Lower leg skin (tissue), 4 donors: ENCODE measurements around the gene TBC1D10B. TPM values are rescaled to one million over a fixed set of nuclear protein-coding genes. Genes with fewer than 3 reads are reported as not detected.
A peak's percentile ranks its signal among the peaks of the same experiment; 100 is the strongest.

Experiments used
- DNase-seq, 2 donors: peaks; one replicate each; pipeline ENCODE4 v3.0.0-alpha.2; 2019; ENCODE audit warnings: low spot score in 2 of 2
- H3K4me3 ChIP-seq: fragments of 200-600 bp; sonication (generic); 2 replicates; pipeline ENCODE4 v1.5.1; 2017; ENCODE audit warnings: mild to moderate bottlenecking, low read depth; ENCODE audit not compliant: poor library complexity, severe bottlenecking
- POLR2A ChIP-seq, 2 donors: fragments of 450-650 bp; IDR thresholded peaks; one replicate each; pipeline ENCODE4 v1.6.1; 2016 to 2017; ENCODE audit warnings: antibody characterized with exemption in 2 of 2, mild to moderate bottlenecking in 1 of 2, moderate library complexity in 1 of 2
- WGBS, 2 donors: methylation state at CpG; one replicate each; pipeline ENCODE4 v1.1.5; 2018; 5-methylcytosine and 5-hydroxymethylcytosine counted together
- intact Hi-C: fragments of 100-400 bp; cut with DNase I; formaldehyde crosslinking; loops from one replicate; pipeline ENCODE4 v1.15.0; 2023; ENCODE audit warnings: low total_unique reads
- total RNA-seq, 4 donors: library from RNA; depleted of rRNA; stranded (reverse); fragments of >200 nt; gene quantifications; one replicate each; pipeline ENCODE4 v1.1.0, GENCODE V29; 2016
- TF ChIP-seq, protein P1 (sequence below), 3 donors: fragments of 450-650 bp; IDR thresholded peaks; one replicate each; pipeline ENCODE4 v1.5.1; 2016; ENCODE audit warnings: antibody characterized with exemption in 3 of 3, mild to moderate bottlenecking in 3 of 3, moderate library complexity in 2 of 3

TBC1D10B gene
- total RNA-seq, 4 donors from 2014 or later = 33.2 to 51.8 (median 41.9) TPM

DNA sequence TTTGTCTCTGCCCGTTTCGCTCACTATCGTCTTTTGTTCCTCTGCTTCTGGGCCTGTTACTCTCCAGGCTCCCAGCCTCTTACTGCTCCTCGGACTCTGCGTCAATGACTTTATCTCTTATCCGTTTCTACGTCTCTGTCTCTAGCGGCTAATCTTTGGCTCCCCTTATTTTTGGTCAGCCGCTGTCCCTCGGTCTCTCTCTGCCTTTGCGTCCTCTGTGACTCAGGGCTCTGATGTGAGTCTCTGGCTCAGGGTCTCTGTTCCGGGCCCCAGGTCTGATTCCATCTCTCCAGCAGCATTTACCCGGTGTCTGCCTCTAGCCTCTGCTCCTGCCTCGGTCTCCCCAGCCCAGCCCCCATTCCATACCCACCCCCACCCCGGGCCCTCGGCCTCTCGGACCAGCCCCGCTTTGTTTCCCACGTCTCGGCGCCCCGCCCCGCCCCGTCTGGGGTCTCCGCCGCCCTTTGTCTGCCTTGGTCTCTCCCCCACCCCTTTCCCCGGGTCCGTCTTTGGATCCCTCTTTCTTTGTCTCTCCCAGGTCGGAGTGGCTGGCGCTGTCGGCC is 24.4 kb upstream of the TBC1D10B start:
- DNase-seq = no peak
- intact Hi-C loops = no loop called here
- peak overlapping the region; percentile 74 for H3K4me3 ChIP-seq
- TF ChIP-seq, protein P1, sequence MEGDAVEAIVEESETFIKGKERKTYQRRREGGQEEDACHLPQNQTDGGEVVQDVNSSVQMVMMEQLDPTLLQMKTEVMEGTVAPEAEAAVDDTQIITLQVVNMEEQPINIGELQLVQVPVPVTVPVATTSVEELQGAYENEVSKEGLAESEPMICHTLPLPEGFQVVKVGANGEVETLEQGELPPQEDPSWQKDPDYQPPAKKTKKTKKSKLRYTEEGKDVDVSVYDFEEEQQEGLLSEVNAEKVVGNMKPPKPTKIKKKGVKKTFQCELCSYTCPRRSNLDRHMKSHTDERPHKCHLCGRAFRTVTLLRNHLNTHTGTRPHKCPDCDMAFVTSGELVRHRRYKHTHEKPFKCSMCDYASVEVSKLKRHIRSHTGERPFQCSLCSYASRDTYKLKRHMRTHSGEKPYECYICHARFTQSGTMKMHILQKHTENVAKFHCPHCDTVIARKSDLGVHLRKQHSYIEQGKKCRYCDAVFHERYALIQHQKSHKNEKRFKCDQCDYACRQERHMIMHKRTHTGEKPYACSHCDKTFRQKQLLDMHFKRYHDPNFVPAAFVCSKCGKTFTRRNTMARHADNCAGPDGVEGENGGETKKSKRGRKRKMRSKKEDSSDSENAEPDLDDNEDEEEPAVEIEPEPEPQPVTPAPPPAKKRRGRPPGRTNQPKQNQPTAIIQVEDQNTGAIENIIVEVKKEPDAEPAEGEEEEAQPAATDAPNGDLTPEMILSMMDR (IDR thresholded peaks at IDR 0.05) = no peak
- no peak for TF ChIP-seq POLR2A (IDR thresholded peaks at IDR 0.05)
- 8 to 9% methylated on average over 31 of the region's 31 CpGs for WGBS, 2 donors

DNA sequence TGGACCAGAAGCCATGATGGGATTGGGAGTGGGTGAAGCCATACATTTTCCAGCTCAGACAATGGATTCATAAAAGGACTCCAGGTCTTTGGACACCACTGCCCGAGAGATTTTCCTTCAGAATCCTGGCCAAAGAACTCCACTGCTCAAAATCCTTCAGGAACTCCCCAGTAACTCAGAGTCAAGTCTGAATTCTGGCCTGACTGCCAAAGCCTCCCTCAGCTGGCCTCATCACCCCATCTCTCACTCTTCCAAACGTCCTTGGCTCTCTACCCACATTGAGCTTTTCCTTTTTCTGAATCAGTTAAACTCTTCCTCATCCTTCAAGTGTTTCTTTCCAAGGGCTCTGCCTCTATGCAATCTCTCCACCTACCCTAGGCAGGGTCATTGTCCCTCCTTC is 13.2 kb upstream of the TBC1D10B start:
- DNase-seq = no peak
- 41 to 46% methylated on average over 2 of the region's 2 CpGs for whole genome bisulfite sequencing, 2 donors
- no peak for TF ChIP-seq POLR2A (IDR thresholded peaks at IDR 0.05)
- TF ChIP-seq, protein P1 (IDR thresholded peaks at IDR 0.05) = no peak
- H3K4me3 ChIP-seq = no peak overlapping the region
- intact Hi-C loops = no loop called here

GRCh38 chr16:30382111-30382881 is 12.0 kb upstream of the TBC1D10B start, which contains the start of gene SEPTIN1:
Gene SEPTIN1, minus strand, starts transcription at chr16:30382561. Its CDS starts 19 bp downstream, at chr16:30382542.
- intact Hi-C loops = no loop called here

GRCh38 chr16:30381291-30382041 is 11.2 kb upstream of the TBC1D10B start:
- TF ChIP-seq, protein P1 (IDR thresholded peaks at IDR 0.05) = no peak
- no peak for TF ChIP-seq POLR2A (IDR thresholded peaks at IDR 0.05)
- WGBS, 2 donors = 82 to 83% methylated on average over 13 of the region's 13 CpGs
- no peak overlapping the region for H3K4me3 ChIP-seq
- no peak for DNase-seq
- intact Hi-C loops = no loop called here

More at GRCh38 chr16:30382111-30382881, 12.0 kb upstream of the TBC1D10B start, which contains the start of gene SEPTIN1:
- H3K4me3 ChIP-seq = no peak within 1 kb of the TSS
- WGBS, 2 donors = 58 to 60% methylated on average over 12 of the region's 12 CpGs
- TF ChIP-seq, protein P1 (IDR thresholded peaks at IDR 0.05) = no peak
- no peak for TF ChIP-seq POLR2A (IDR thresholded peaks at IDR 0.05)
- DNase-seq = no peak

DNA sequence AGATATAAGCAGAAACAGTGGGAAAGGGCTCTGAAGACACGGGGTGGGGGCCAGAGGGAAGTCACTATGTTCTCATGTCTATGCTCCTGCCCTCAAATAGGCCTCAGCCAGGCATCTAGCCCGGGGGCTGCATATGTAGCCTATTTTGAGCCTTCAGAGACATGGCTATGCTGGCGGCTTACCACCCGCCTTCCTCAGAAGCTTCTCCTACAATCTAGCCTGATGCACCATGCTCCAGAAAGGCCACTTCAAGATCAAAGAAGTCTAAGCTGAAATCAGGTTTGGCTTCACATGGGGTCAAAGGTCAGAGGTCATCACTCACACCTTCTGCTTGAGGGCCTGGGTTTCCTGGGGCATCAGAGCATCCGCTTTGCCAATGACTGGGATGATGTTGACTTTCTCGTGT is 10.5 kb upstream of the TBC1D10B start:
- intact Hi-C loops = no loop called here
- 72 to 75% methylated on average over 6 of the region's 6 CpGs for WGBS, 2 donors
- DNase-seq = no peak
- TF ChIP-seq, protein P1 (IDR thresholded peaks at IDR 0.05) = no peak
- TF ChIP-seq POLR2A (IDR thresholded peaks at IDR 0.05) = no peak
- H3K4me3 ChIP-seq = no peak overlapping the region
